Transverse colon (tissue), 4 donors: Measurements from ENCODE around the gene TRIP13.

Experiments used
- CTCF ChIP-seq, 5 experiments: fragments of 200-600 bp in 3 of 5; fragments of 450-650 bp in 2 of 5; sonication (generic) in 3 of 5; IDR thresholded peaks; 1 replicate in 2 of 5; 2 replicates in 3 of 5; pipeline ENCODE4 v1.5.1; 2016 to 2017; ENCODE audit warnings: antibody characterized with exemption in 5 of 5, inconsistent platforms in 3 of 5, mild to moderate bottlenecking in 2 of 5, moderate library complexity in 1 of 5
- EP300 ChIP-seq: sonication (generic); formaldehyde crosslinking; IDR thresholded peaks from one replicate; pipeline ENCODE4 v1.6.1; 2017; ENCODE audit warnings: antibody characterized with exemption, low read depth
- POLR2AphosphoS5 ChIP-seq, 3 donors: sonication (generic); formaldehyde crosslinking; IDR thresholded peaks; one replicate each; pipeline ENCODE4 v1.6.1; 2016; ENCODE audit warnings: antibody characterized with exemption in 3 of 3

GRCh38 chr5:945691-946551, 53.2 kb downstream of the TRIP13 start:
- no peak for TF ChIP-seq EP300
- TF ChIP-seq CTCF (IDR thresholded peaks at IDR 0.05), result no peak
- no peak for TF ChIP-seq POLR2AphosphoS5 (IDR thresholded peaks at IDR 0.05)
